ENCODE data around the gene PAPSS2. TPM values are rescaled to one million over a fixed set of nuclear protein-coding genes. Genes with fewer than 3 reads are reported as not detected.
"Not testable (repeated sequence)": the region's sequence is repeated elsewhere in the genome, so short reads cannot be mapped to it uniquely, and the experiment has no call there.

The PAPSS2 gene
- total RNA-seq, 1 experiment from 2014 or later = 38.6 TPM

DNA sequence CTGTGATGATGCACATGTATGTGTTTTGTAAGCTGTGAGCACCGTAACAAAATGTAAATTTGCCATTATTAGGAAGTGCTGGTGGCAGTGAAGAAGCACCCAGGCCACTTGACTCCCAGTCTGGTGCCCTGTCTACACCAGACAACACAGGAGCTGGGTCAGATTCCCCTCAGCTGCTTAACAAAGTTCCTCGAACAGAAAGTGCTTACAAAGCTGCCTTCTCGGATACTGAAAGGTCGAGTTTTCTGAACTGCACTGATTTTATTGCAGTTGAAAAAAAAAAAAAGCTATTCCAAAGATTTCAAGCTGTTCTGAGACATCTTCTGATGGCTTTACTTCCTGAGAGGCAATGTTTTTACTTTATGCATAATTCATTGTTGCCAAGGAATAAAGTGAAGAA lies 87.2 kb downstream of the PAPSS2 start:
- no peak for DNase-seq
- H3K36me3 ChIP-seq = peaks cover 8% of the 10 kb centered on the region
- H3K4me3 ChIP-seq = no peak overlapping the region
- H3K27me3 ChIP-seq = no peaks in the 10 kb centered on the region
- H3K9me3 ChIP-seq = no peaks in the 10 kb centered on the region

DNA sequence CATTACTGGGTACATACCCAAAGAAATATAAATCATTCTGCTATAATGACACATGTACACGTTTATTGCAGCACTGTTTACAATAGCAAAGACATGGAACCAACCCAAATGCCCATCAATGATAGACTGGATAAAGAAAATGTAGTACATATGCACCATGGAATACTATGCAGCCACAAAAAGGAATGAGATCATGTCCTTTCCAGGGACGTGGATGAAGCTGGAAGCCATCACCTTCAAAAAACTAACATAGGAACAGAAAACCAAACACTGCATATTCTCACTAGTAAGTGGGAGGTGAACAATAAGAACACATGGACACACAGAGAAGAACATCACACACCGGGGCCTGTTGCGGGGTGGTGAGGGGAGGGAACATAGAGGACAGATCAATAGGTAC lies 88.6 kb downstream of the PAPSS2 start:
- H3K4me3 ChIP-seq, DNase-seq, H3K27me3 ChIP-seq, H3K9me3 ChIP-seq: not testable (repeated sequence)
- H3K36me3 ChIP-seq = peaks cover 16% of the 10 kb centered on the region

DNA sequence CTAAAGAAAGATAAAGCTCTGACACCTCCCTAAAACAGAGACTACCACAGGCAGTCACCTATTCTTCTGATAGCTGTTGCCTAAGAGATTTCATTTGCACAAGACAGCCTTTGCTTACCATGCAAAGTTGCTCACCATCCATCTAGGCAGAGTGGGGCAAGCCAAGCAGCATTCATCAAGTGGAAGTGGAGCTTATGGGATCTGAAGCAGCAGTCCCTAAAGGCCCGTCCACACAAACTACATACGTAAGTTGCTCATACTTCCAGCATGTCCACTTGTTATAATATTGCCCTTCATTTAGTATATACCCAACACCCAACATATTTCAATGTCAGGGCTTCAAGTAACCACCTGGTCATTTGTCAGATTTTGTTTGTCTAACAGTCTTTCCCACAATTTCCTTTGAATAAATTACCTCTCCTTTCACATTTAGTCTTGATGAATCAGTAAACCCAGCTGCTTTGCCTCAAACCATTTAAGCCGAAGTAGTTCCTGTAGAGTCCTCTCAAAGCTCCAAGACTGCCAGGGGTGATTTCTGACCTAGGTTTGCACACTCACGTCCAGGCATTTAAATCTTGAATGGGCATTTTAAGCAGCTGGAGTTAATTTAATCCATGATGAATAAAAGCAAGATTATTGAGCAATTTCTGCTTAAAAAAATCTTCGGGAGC lies 90.5 kb downstream of the PAPSS2 start:
- no peaks in the 10 kb centered on the region for H3K27me3 ChIP-seq
- DNase-seq = no peak
- H3K4me3 ChIP-seq = no peak overlapping the region
- peaks cover 31% of the 10 kb centered on the region for H3K36me3 ChIP-seq
- H3K9me3 ChIP-seq = no peaks in the 10 kb centered on the region

DNA sequence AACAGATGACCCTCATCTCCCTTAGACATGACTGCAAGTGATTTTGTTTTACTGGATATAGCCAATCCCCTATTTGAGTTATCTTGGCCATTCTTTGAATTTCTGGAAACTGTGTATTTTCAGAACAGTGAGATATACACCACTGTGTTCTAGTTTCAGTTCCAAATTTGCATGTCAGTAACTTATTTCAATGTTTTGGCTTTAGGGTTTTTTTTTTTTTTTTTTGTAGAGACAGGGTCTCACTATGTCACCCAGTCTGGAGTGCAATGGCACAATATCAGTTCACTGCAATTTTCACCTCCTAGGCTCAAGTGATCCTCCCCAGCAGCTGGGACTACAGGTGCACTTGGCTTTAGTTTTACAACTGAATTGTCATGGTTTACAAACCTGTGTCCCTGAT lies 91.1 kb downstream of the PAPSS2 start:
- no peak for DNase-seq
- Histone ChIP-seq H3K4me3 (no peak overlapping the region), H3K27me3 (no peaks in the 10 kb centered on the region), H3K9me3 (no peaks in the 10 kb centered on the region), H3K36me3 (peaks cover 29% of the 10 kb centered on the region)

DNA sequence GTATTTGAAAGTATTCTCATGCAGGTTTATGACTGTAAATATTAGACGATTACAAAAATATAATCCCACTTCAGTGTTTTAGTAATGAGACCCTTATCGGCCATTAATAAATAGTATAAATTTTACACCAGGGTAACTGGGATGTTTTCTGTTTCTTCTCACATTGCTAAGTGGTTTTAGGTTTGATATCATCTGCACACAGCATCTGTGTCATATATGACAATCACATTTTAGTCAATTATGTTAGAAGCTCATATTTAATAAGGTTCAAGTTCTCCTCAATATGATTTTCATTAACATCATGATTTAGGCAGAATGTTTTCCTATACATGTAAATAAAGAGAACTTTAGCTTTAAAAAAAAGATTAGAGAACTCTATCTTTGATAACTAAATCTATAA lies 91.6 kb downstream of the PAPSS2 start:
- Histone ChIP-seq H3K9me3 (no peaks in the 10 kb centered on the region), H3K36me3 (peaks cover 28% of the 10 kb centered on the region), H3K4me3 (no peak overlapping the region), H3K27me3 (no peaks in the 10 kb centered on the region)
- no peak for DNase-seq

DNA sequence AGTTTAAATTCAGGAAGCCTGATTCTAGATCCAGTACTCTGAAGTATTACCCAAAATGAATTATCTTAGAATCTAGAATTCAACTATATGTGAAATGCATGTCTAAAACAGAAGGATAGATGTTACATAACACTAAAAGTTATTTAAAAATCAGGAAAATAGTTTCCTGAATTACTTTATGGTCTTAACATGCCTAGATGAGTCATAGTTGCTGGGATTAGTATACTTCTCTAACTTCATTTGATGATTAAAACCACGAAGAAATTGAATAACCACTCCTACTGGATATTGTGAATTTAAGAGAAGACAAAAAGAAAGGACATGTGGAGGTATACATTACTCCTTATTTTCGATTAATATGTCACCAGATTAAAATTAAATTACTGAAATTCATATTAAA lies 92.9 kb downstream of the PAPSS2 start:
- no peaks in the 10 kb centered on the region for H3K9me3 ChIP-seq
- no peak for DNase-seq
- H3K36me3 ChIP-seq = peaks cover 26% of the 10 kb centered on the region
- H3K27me3 ChIP-seq = no peaks in the 10 kb centered on the region
- H3K4me3 ChIP-seq = no peak overlapping the region

DNA sequence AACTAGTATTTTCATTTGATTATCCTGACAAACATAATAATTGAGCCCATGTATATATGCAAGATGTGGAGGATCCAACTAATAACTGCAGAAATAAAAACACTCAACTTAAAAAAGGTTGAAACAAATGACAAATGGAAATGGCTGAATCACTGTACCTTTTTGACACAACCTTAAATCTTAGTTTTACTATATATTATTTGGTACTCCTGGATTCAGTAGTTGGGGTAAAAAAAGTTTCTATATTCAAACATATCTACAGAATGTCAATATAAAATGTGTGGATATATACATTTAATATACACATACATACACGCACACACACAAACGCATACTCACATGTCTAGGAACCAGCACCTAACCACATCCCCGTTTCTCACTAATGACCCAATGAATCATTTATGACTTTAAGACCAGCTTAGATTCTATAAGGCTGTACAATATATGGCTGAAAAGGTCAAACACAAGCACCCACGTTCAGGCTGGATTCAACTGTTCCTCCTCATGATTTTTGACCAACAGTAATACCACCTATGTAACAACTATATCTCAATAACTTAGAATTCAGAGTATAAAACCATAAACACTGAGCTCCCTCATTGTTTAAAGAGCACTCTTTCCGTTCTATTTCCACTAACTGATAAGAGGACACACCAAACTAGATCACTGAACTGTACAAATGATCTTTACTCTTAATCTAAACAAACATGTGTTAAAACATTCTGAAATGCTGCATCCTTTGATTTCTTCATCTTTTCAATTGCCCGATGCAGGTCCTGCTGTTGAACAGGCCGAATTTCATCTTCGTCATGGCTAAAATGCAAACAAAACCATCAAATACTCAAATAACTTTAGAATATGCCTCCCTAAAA lies 94.6 kb downstream of the PAPSS2 start:
- peaks cover 30% of the 10 kb centered on the region for H3K36me3 ChIP-seq
- H3K27me3 ChIP-seq = no peaks in the 10 kb centered on the region
- H3K9me3 ChIP-seq = no peaks in the 10 kb centered on the region
- no peak for DNase-seq
- H3K4me3 ChIP-seq = no peak overlapping the region

DNA sequence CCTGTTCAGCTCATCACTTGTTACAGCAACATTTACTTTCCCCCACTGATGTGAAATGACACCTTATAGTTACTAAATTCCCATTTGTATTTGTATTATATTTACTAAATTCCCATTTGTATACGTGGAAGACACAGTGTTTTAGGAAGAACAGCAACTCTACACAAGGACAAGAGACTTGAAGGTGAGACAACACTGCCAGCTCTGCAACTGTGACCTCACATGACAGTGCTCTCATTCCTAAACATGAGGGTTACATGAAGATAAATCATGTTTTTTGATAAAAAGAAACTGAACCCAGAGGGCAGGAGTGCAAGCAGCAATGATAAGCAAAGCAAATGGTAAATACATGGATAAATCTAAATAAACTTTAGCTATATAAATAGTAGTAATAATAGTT lies 98.0 kb downstream of the PAPSS2 start:
- Histone ChIP-seq H3K27me3 (no peaks in the 10 kb centered on the region), H3K4me3 (no peak overlapping the region), H3K36me3 (peaks cover 24% of the 10 kb centered on the region), H3K9me3 (no peaks in the 10 kb centered on the region)
- no peak for DNase-seq

DNA sequence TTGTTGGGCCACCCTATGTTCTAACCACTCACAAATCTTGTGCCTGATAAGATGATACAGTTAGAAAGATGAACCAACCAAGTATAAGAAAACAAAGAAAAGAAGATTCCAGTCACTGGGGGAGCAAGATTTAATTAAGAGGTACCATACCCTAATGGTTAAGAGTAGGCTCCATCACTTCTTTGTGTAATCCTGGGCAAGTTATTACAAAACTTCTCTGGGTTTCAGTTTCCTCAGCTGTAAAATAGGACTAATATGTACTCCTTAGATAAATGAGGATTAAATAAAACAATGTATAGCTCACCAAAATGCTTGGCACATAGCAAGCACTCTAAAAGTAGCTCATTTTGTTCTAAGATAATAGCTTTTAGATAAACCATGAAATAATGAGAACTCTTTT lies 99.9 kb downstream of the PAPSS2 start:
- Histone ChIP-seq H3K36me3 (peaks cover 10% of the 10 kb centered on the region), H3K4me3 (no peak overlapping the region), H3K9me3 (no peaks in the 10 kb centered on the region), H3K27me3 (no peaks in the 10 kb centered on the region)
- DNase-seq = no peak

DNA sequence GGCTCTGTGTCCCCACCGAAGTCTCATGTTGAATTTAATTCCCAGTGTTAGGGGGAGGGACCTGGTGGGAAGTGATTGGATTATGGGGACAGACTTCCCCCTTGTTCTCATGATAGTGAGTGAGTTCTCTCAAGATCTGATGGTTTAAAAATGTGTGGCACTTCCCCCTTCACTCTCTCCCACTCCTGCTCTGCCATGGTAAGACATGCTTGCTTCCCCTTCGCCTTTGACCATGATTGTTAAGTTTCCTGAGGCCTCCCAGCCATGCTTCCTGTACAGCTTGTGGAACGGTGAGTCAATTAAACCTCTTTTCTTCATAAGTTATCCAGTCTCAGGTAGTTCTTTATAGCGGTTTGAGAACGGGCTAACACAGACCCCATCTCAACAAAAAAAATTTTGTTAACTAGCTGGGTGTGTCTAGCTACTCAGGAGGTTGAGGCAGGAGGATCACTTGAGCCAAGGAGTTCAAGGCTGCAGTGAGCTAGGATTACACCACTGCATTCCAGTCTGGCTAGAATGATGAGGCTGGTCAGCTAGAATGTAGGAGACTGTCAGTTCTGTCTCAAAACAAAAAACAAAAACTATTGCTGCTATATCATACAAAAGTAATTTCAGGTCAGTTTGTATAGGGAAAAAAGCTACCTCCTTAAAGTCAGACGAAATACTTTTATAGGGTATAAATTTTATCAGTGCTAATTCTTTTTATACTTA lies 100.7 kb downstream of the PAPSS2 start:
- no peak overlapping the region for H3K4me3 ChIP-seq
- H3K9me3 ChIP-seq = no peaks in the 10 kb centered on the region
- no peaks in the 10 kb centered on the region for H3K27me3 ChIP-seq
- DNase-seq = no peak
- peaks cover 3% of the 10 kb centered on the region for H3K36me3 ChIP-seq

DNA sequence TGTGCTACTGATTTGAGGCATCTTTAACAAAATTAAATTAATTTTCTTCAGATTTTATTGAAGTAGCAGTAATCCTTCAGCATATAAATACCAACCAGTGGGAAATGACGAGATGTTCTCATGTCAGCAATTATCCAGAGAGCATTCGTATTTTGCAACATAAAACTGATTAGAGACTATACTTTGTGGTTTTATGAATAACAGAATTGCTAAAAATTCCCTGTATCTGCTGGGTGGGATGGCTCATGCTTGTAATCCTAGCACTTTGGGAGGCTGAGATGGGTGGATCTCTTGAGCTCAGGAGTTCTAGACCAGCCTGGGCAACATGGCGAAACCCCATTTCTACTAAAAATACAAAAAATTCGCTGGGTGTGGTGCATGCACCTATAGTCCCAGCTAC lies 101.5 kb downstream of the PAPSS2 start:
- no peak for DNase-seq
- Histone ChIP-seq H3K36me3 (peaks cover 6% of the 10 kb centered on the region), H3K4me3 (no peak overlapping the region), H3K9me3 (no peaks in the 10 kb centered on the region), H3K27me3 (no peaks in the 10 kb centered on the region)

DNA sequence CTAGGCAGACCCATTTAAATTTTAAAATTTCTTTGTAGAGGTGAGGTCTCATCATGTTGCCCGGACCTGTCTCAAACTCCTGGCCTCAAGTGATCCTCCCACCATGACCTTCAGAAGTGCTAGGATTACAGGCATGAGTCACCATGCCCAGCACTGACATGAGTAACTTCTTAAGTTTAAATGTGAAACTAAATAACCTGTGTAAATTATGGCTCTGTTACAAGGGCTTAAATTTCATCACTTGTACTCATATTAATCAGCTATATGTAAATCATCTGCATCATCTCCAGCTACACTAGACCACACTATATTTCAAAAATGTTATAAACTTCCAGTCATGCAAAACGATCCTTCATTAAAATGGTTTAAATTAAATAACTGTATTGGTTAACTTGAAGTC lies 102.2 kb downstream of the PAPSS2 start:
- Histone ChIP-seq H3K27me3 (no peaks in the 10 kb centered on the region), H3K9me3 (no peaks in the 10 kb centered on the region), H3K4me3 (no peak overlapping the region), H3K36me3 (peaks cover 11% of the 10 kb centered on the region)
- DNase-seq = peak; percentile 63

DNA sequence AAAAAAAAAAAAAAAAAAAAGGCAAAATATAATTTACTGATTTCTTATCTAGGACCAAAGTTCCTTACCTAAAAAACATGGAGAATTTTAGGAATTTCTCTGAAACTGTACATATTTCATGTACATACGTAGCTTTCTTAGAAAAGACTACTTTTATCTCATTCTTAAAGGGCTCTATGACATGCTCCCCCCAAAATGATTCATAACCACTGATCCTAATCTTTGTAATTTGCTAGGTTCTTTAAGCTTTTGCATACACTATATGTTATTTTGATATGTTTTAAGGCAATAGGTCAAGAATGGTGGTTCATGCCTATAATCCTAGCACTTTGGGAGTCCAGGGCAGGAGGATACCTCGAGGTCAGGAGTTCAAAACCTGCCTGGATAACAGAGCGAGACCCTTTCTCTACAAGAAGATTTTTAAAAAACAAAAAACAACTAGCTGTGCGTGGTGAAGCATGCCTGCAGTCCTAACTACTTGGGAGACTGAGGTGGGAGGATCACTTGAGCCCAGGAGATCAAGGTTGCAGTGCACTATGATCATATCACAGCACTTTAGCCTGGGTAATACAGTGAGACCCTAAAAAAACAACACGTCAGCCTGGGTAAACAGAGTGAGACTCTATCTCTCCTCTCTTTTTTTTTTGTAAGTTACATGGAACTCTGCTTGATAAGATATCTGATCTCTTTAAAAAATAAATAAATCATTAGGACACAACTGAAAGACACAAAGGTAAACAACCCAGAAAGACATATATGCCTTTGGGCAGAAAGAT lies 103.6 kb downstream of the PAPSS2 start:
- Histone ChIP-seq H3K4me3 (no peak overlapping the region), H3K27me3 (no peaks in the 10 kb centered on the region), H3K36me3 (peaks cover 13% of the 10 kb centered on the region), H3K9me3 (no peaks in the 10 kb centered on the region)
- DNase-seq = no peak

DNA sequence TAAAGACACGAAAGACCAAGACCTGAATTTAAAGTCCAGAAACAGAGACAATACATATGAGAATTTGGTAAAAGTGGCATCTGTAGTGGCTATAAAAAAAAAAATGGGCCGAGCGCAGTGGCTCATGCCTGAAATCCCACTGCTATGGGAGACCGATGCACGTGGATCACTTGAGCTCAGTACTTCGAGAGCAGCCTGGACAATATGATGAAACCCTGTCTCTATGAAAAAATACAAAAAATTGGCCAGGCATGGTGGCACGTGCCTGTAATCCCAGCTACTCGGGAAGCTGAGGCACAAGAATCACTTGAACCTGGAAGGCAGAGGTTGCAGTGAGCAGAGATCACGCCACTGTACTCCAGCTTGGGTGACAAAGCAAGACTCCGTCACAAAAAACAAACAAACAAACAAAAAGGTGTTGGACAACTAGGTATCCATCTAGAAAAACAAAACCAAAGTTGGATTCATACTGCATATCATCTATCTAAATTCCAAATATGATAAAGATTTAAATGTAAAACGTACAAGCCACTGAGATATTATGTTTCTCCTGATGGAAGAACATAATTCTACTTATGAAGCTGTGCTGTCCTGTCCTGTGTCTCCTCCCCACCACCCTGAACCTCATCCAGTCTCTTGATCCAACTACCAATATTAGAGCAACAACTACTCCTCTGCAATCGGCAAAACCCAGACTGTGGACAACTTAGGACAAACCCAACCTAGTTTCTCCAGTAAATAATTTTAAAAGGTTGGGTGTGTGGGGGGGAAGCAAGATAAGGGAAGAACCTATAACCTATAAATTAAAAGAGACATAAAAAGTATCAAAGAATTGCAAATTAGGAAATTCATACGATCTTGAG lies 104.6 kb downstream of the PAPSS2 start:
- Histone ChIP-seq H3K27me3 (no peaks in the 10 kb centered on the region), H3K4me3 (no peak overlapping the region), H3K9me3 (no peaks in the 10 kb centered on the region), H3K36me3 (peaks cover 22% of the 10 kb centered on the region)
- DNase-seq = no peak

DNA sequence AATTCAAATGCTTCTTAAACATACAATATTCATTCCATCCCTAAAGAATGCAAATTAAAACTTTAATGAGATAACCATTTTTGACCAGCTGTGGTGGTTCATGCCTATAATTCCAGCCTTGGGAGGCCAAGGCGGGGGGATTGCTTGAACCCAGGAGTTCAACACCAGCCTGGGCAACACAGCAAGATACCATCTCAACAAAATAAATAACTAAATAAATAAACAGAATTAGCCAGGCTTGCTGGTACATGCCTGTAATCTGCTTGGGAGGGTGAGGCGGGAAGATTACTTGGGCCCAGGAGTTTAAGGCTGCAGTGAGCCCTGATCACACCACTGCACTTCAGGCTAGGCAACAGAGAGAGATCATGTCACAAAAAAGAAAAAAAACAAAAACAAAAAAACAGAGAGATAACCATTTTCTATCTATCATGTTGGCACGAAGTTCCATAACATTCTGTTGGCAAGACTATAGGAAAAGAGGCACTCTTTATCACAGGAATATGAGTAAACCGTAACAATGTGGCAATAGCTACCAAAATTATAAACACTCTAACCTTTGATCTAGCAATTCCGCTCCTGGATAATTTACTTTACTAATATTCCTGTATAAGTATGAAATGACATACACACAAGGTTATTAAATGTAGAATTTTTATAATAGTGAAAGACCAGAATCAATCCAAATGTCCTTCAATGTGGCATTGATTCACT lies 106.1 kb downstream of the PAPSS2 start:
- Histone ChIP-seq H3K27me3 (no peaks in the 10 kb centered on the region), H3K36me3 (peaks cover 31% of the 10 kb centered on the region), H3K4me3 (no peak overlapping the region), H3K9me3 (no peaks in the 10 kb centered on the region)
- DNase-seq = no peak
